HEK293 (cell line): ENCODE measurements around the gene PGBD1.
A peak's percentile ranks its signal among the peaks of the same experiment; 100 is the strongest.

Experiments used
- CTCF ChIA-PET: fragments of 350-600 bp; formaldehyde crosslinking; extraction: SDS; loops from one replicate; lab custom pipeline; 2021; ENCODE audit warnings: antibody characterized with exemption; lab: Yijun Ruan, JAX
- POLR2A ChIA-PET: fragments of 300-600 bp; formaldehyde crosslinking; extraction: SDS; loops from one replicate; lab custom pipeline; 2020; ENCODE audit warnings: antibody characterized with exemption, inconsistent platforms; lab: Yijun Ruan, JAX
- H3K27ac ChIP-seq: fragments of 200-500 bp; sonication (Bioruptor generic); 2 replicates; pipeline ENCODE4 v1.5.1; 2014; ENCODE audit warnings: low read depth, low read length, control low read depth, inconsistent platforms; ENCODE audit errors: extremely low read depth
- H3K36me3 ChIP-seq, 2 experiments: fragments of 200-500 bp in 1 of 2; sonication (Bioruptor generic) in 1 of 2; 1 replicate in 1 of 2; 2 replicates in 1 of 2; pipeline ENCODE4 v1.5.1; 2014 to 2017; ENCODE audit warnings: inconsistent platforms in 2 of 2, low read length in 2 of 2; ENCODE audit not compliant: control insufficient read depth in 2 of 2, insufficient read depth in 1 of 2
- H3K4me1 ChIP-seq: fragments of 200-500 bp; sonication (Bioruptor generic); 2 replicates; pipeline ENCODE4 v1.5.1; 2014; ENCODE audit warnings: mild to moderate bottlenecking, low read length, inconsistent platforms; ENCODE audit not compliant: control insufficient read depth, insufficient read depth
- H3K4me3 ChIP-seq: 2 replicates; pipeline ENCODE4 v1.5.1; 2011; ENCODE audit warnings: low read depth, mild to moderate bottlenecking, control low read depth, low read length, moderate library complexity
- H3K9me3 ChIP-seq: fragments of 200-500 bp; sonication (Bioruptor generic); 2 replicates; pipeline ENCODE4 v1.5.1; 2014; ENCODE audit warnings: low read depth, low read length, inconsistent platforms; ENCODE audit not compliant: control insufficient read depth, insufficient read depth
- BCL11B ChIP-seq: fragments of 450-650 bp; formaldehyde crosslinking; IDR thresholded peaks from 2 replicates; pipeline ENCODE4 v1.5.1; 2016; ENCODE audit warnings: low read depth, missing biosample characterization, missing genetic modification characterization
- EGR2 ChIP-seq: fragments of 450-650 bp; formaldehyde crosslinking; IDR thresholded peaks from 2 replicates; pipeline ENCODE4 v1.5.1; 2016; ENCODE audit warnings: low read depth, missing biosample characterization, missing genetic modification characterization
- HOXD13 ChIP-seq: sonication (generic); formaldehyde crosslinking; IDR thresholded peaks from 2 replicates; pipeline ENCODE4 v1.8.0; 2022; ENCODE audit warnings: missing genetic modification reagents, borderline replicate concordance
- IKZF3 ChIP-seq: fragments of 450-650 bp; IDR thresholded peaks from 2 replicates; pipeline ENCODE4 v1.5.0; 2018; ENCODE audit warnings: missing biosample characterization, mild to moderate bottlenecking, missing genetic modification characterization, moderate library complexity
- INSM2 ChIP-seq: fragments of 450-650 bp; formaldehyde crosslinking; IDR thresholded peaks from 2 replicates; pipeline ENCODE4 v1.5.1; 2016; ENCODE audit warnings: missing biosample characterization, missing genetic modification characterization
- KLF7 ChIP-seq: fragments of 450-650 bp; formaldehyde crosslinking; IDR thresholded peaks from 2 replicates; pipeline ENCODE4 v1.5.1; 2016; ENCODE audit warnings: missing biosample characterization, missing genetic modification characterization, borderline replicate concordance
- SCRT1 ChIP-seq: fragments of 450-650 bp; formaldehyde crosslinking; IDR thresholded peaks from 2 replicates; pipeline ENCODE4 v1.5.1; 2016; ENCODE audit warnings: missing biosample characterization, missing genetic modification characterization, borderline replicate concordance
- SP2 ChIP-seq: fragments of 450-650 bp; formaldehyde crosslinking; IDR thresholded peaks from 2 replicates; pipeline ENCODE4 v1.5.1; 2016; ENCODE audit warnings: missing biosample characterization, missing genetic modification characterization
- SP3 ChIP-seq: fragments of 450-650 bp; formaldehyde crosslinking; IDR thresholded peaks from 2 replicates; pipeline ENCODE4 v1.5.1; 2016; ENCODE audit warnings: missing biosample characterization, missing genetic modification characterization
- ZBTB7A ChIP-seq: fragments of 450-650 bp; formaldehyde crosslinking; IDR thresholded peaks from 2 replicates; pipeline ENCODE4 v1.5.1; 2016; ENCODE audit warnings: low read depth, missing biosample characterization, missing genetic modification characterization
- ZFP41 ChIP-seq: fragments of 450-650 bp; formaldehyde crosslinking; IDR thresholded peaks from 2 replicates; pipeline ENCODE4 v1.5.1; 2016; ENCODE audit warnings: missing biosample characterization, missing genetic modification characterization, borderline replicate concordance
- ZIC2 ChIP-seq: fragments of 450-650 bp; formaldehyde crosslinking; IDR thresholded peaks from 2 replicates; pipeline ENCODE4 v1.5.1; 2016; ENCODE audit warnings: missing biosample characterization, missing genetic modification characterization
- ZNF138 ChIP-seq: fragments of 450-650 bp; formaldehyde crosslinking; IDR thresholded peaks from 2 replicates; pipeline ENCODE4 v1.5.1; 2016; ENCODE audit warnings: missing biosample characterization, missing genetic modification characterization, borderline replicate concordance
- ZNF19 ChIP-seq: fragments of 450-650 bp; formaldehyde crosslinking; IDR thresholded peaks from 2 replicates; pipeline ENCODE4; 2016; ENCODE audit warnings: missing biosample characterization, missing genetic modification characterization, low read depth
- ZNF2 ChIP-seq: fragments of 450-650 bp; formaldehyde crosslinking; IDR thresholded peaks from 2 replicates; pipeline ENCODE4 v1.5.1; 2016; ENCODE audit warnings: missing biosample characterization, missing genetic modification characterization
- ZNF214 ChIP-seq: fragments of 450-650 bp; formaldehyde crosslinking; IDR thresholded peaks from 2 replicates; pipeline ENCODE4 v1.5.1; 2017; ENCODE audit warnings: missing biosample characterization, mild to moderate bottlenecking, missing genetic modification characterization, borderline replicate concordance
- ZNF324 ChIP-seq: fragments of 450-650 bp; formaldehyde crosslinking; IDR thresholded peaks from 2 replicates; pipeline ENCODE4 v1.5.1; 2016; ENCODE audit warnings: missing biosample characterization, missing genetic modification characterization
- ZNF335 ChIP-seq: fragments of 450-650 bp; formaldehyde crosslinking; conservative IDR thresholded peaks from 2 replicates; pipeline ENCODE4 v1.5.1; 2016; ENCODE audit warnings: missing biosample characterization, missing genetic modification characterization
- ZNF416 ChIP-seq: fragments of 450-650 bp; formaldehyde crosslinking; IDR thresholded peaks from 2 replicates; pipeline ENCODE4 v1.5.1; 2016; ENCODE audit warnings: missing biosample characterization, missing genetic modification characterization
- ZNF426 ChIP-seq: fragments of 450-650 bp; formaldehyde crosslinking; IDR thresholded peaks from 2 replicates; pipeline ENCODE4 v1.5.1; 2017; ENCODE audit warnings: missing biosample characterization, missing genetic modification characterization, mild to moderate bottlenecking, inconsistent platforms, moderate library complexity
- ZNF624 ChIP-seq: fragments of 450-650 bp; formaldehyde crosslinking; IDR thresholded peaks from 2 replicates; pipeline ENCODE4 v1.5.1; 2017; ENCODE audit warnings: missing biosample characterization, missing genetic modification characterization
- ZNF747 ChIP-seq: fragments of 450-650 bp; formaldehyde crosslinking; IDR thresholded peaks from 2 replicates; pipeline ENCODE4 v1.5.1; 2016; ENCODE audit warnings: missing biosample characterization, missing genetic modification characterization
- ZNF768 ChIP-seq: fragments of 450-650 bp; formaldehyde crosslinking; IDR thresholded peaks from 2 replicates; pipeline ENCODE4 v1.5.1; 2018; ENCODE audit warnings: missing biosample characterization, mild to moderate bottlenecking, missing genetic modification characterization
- ZNF837 ChIP-seq: fragments of 450-650 bp; formaldehyde crosslinking; IDR thresholded peaks from 2 replicates; pipeline ENCODE4 v1.5.1; 2016; ENCODE audit warnings: missing biosample characterization, missing genetic modification characterization
- TF ChIP-seq, protein P1 (sequence below): fragments of 450-650 bp; formaldehyde crosslinking; IDR thresholded peaks from 2 replicates; pipeline ENCODE4 v1.5.1; 2017; ENCODE audit warnings: missing biosample characterization, missing genetic modification characterization

Gene PGBD1

DNA sequence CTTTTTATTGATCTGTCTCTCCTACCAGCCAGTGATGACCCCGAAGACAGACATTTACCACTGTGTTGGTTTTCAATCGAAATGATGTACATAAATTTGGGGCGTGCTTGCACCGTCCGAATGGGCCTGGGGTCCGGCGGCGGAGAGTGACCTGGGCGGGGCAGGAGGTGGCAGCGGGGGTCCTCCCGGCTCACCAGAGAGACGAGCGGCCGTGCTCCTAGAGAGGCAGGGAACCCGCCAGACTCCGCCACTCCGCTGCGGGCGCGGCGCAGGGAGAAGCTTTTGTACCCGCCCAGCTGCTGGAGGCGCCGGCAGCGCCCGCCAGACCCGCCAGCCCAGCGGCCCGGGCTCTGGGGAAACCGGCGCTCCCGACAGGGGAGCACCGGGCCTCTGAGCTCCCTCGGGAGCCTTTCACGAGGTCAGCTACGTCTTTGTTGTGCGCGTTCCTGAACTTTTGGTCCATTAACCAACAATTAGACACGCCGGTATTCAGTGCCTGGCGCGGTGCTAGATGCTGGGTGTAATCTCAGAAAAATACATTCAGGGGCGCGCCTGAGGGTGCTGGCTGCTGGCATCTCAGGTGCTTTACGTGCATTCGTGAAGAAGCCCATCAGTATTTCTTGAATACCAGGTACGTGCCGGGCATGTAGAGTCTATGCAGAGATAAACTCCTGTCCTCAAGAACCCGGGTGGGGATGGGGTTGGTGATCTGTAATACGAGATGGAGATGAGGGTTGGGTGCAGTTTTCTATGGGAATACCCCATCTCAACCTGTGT is at the start of gene PGBD1 (continued):
- TF ChIP-seq ZNF624 (tag by site-specific recombination) (no peak), IKZF3 (tag by site-specific recombination) (peak; percentile 72), BCL11B (tag by site-specific recombination) (peak; percentile 38; the same call in 1 of the 2 replicates), SP2 (peak; percentile 55), ZNF2 (tag by site-specific recombination) (no peak), ZBTB7A (tag by site-specific recombination) (0 out of 2 replicates have a peak, but pooled peaks have one; percentile 30), ZIC2 (tag by site-specific recombination) (peak; percentile 62), SP3 (tag by site-specific recombination) (peak; percentile 58), ZNF324 (tag by site-specific recombination) (peak; percentile 53; the same call in 1 of the 2 replicates)
- TF ChIP-seq, protein P1, sequence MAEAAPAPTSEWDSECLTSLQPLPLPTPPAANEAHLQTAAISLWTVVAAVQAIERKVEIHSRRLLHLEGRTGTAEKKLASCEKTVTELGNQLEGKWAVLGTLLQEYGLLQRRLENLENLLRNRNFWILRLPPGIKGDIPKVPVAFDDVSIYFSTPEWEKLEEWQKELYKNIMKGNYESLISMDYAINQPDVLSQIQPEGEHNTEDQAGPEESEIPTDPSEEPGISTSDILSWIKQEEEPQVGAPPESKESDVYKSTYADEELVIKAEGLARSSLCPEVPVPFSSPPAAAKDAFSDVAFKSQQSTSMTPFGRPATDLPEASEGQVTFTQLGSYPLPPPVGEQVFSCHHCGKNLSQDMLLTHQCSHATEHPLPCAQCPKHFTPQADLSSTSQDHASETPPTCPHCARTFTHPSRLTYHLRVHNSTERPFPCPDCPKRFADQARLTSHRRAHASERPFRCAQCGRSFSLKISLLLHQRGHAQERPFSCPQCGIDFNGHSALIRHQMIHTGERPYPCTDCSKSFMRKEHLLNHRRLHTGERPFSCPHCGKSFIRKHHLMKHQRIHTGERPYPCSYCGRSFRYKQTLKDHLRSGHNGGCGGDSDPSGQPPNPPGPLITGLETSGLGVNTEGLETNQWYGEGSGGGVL (tag by site-specific recombination) = 0 out of 2 replicates have a peak, but pooled peaks have one; percentile 30
- TF ChIP-seq, all 188 proteins: peak for 42

DNA sequence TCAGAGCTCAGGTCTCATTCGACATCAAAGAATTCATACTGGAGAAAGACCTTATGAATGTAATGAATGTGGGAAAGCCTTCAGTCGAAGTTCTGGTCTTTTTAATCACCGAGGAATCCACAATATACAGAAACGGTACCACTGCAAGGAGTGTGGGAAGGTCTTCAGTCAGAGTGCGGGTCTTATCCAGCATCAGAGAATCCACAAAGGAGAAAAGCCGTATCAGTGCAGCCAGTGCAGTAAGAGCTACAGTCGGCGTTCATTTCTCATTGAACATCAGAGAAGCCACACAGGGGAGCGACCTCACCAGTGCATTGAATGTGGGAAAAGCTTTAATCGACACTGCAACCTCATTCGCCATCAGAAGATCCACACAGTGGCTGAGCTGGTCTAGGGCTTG is 48.6 kb upstream of the PGBD1 start:
- POLR2A ChIA-PET = interaction anchor here (0.5 to 1.1 kb wide), 2 partner anchors 20 to 256 kb away, joined by 3 to 4 read pairs; no protein-coding TSS in a partner anchor
- TF ChIP-seq EGR2 (tag by site-specific recombination) (no peak), ZNF138 (tag by site-specific recombination) (no peak), SCRT1 (no peak), ZNF768 (tag by site-specific recombination) (no peak), ZNF416 (tag by site-specific recombination) (no peak), ZNF335 (tag by site-specific recombination) (no peak), ZNF426 (tag by site-specific recombination) (no peak), ZBTB7A (tag by site-specific recombination) (no peak), ZNF837 (tag by site-specific recombination) (no peak), ZNF747 (tag by site-specific recombination) (no peak), INSM2 (tag by site-specific recombination) (no peak), HOXD13 (CRISPR knock-in tag) (no peak), ZNF214 (tag by site-specific recombination) (no peak), KLF7 (tag by site-specific recombination) (no peak), ZFP41 (tag by site-specific recombination) (no peak), ZNF19 (tag by site-specific recombination) (no peak)
- TF ChIP-seq, all 188 proteins: peak for 0
- peaks cover 25 to 61% of the 10 kb centered on the region in 2 experiments for H3K36me3 ChIP-seq

More for the DNA sequence above, 48.6 kb upstream of the PGBD1 start:
- Histone ChIP-seq H3K4me1 (no peaks in the 10 kb centered on the region), H3K27ac (no peak overlapping the region), H3K9me3 (no peaks in the 10 kb centered on the region), H3K4me3 (no peak overlapping the region)
- CTCF ChIA-PET = no interaction called here
